Neural cell (in vitro differentiated cells): ENCODE data around the gene HECW1.

Experiments
- EP300 ChIP-seq: fragments of 450-650 bp; conservative IDR thresholded peaks from 2 replicates; pipeline ENCODE4 v1.6.1; 2014; ENCODE audit warnings: antibody characterized with exemption, mild to moderate bottlenecking, moderate library complexity; ENCODE audit not compliant: poor library complexity, severe bottlenecking
- EZH2 ChIP-seq: fragments of 200-600, 300-800 bp; shearing (Covaris generic), sonication (generic); IDR thresholded peaks from 2 replicates; pipeline ENCODE4 v1.6.1; 2014; ENCODE audit warnings: antibody characterized with exemption, low read length, borderline replicate concordance, mild to moderate bottlenecking; ENCODE audit not compliant: insufficient read depth, poor library complexity, severe bottlenecking
- POLR2AphosphoS5 ChIP-seq: IDR thresholded peaks from 2 replicates; pipeline ENCODE4 v1.6.1; 2012
- RAD21 ChIP-seq: fragments of 450-650 bp; conservative IDR thresholded peaks from 2 replicates; pipeline ENCODE4 v1.6.1; 2014; ENCODE audit warnings: antibody characterized with exemption, mild to moderate bottlenecking, moderate library complexity
- TAF1 ChIP-seq: IDR thresholded peaks from 2 replicates; pipeline ENCODE4 v1.6.1; 2012; ENCODE audit warnings: low read depth
- TF ChIP-seq, protein P1 (sequence below): fragments of 450-650 bp; IDR thresholded peaks from 2 replicates; pipeline ENCODE4 v1.5.1; 2014; ENCODE audit warnings: antibody characterized with exemption, mild to moderate bottlenecking, moderate library complexity; ENCODE audit not compliant: poor library complexity, severe bottlenecking
- TF ChIP-seq, protein P2 (sequence below): IDR thresholded peaks from 2 replicates; pipeline ENCODE4 v1.6.1; 2012; ENCODE audit warnings: borderline replicate concordance

DNA sequence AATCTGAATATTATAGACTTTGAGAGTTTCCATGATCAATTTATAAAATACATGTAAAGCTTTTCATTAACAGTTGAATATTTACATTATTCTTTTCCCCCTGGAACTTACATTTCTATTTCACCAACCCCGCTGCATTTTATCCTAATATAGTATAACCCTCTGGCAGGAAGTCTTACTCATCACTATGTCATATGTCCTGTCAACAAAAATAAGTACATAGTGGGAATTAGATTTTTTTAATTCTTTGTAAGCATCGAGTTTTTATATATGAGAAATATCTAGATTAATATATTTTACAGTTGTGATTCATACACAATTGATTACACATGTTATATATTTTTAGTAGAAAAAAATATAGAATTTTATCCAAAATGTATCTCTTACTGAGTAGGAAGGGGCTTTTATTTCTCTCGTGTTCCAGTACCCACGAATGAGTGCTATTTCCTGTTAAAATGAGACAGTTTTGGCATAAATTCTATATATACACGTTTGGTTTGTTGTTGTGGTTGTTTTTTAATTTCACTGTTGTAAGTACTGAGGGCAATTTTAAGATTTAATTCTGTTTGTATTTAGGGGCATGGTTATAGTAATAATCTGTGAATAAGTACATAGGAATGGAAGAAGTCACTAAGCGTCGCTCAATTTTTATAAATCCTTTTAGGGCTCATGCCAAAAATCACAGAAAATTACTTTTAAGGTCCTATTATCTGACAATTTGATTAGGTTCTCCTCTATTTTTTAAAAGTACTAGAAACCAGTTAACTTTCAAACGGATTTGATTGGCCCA, 87.1 kb downstream of the HECW1 start:
- TF ChIP-seq, protein P1, sequence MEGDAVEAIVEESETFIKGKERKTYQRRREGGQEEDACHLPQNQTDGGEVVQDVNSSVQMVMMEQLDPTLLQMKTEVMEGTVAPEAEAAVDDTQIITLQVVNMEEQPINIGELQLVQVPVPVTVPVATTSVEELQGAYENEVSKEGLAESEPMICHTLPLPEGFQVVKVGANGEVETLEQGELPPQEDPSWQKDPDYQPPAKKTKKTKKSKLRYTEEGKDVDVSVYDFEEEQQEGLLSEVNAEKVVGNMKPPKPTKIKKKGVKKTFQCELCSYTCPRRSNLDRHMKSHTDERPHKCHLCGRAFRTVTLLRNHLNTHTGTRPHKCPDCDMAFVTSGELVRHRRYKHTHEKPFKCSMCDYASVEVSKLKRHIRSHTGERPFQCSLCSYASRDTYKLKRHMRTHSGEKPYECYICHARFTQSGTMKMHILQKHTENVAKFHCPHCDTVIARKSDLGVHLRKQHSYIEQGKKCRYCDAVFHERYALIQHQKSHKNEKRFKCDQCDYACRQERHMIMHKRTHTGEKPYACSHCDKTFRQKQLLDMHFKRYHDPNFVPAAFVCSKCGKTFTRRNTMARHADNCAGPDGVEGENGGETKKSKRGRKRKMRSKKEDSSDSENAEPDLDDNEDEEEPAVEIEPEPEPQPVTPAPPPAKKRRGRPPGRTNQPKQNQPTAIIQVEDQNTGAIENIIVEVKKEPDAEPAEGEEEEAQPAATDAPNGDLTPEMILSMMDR, result no peak
- TF ChIP-seq, protein P2, sequence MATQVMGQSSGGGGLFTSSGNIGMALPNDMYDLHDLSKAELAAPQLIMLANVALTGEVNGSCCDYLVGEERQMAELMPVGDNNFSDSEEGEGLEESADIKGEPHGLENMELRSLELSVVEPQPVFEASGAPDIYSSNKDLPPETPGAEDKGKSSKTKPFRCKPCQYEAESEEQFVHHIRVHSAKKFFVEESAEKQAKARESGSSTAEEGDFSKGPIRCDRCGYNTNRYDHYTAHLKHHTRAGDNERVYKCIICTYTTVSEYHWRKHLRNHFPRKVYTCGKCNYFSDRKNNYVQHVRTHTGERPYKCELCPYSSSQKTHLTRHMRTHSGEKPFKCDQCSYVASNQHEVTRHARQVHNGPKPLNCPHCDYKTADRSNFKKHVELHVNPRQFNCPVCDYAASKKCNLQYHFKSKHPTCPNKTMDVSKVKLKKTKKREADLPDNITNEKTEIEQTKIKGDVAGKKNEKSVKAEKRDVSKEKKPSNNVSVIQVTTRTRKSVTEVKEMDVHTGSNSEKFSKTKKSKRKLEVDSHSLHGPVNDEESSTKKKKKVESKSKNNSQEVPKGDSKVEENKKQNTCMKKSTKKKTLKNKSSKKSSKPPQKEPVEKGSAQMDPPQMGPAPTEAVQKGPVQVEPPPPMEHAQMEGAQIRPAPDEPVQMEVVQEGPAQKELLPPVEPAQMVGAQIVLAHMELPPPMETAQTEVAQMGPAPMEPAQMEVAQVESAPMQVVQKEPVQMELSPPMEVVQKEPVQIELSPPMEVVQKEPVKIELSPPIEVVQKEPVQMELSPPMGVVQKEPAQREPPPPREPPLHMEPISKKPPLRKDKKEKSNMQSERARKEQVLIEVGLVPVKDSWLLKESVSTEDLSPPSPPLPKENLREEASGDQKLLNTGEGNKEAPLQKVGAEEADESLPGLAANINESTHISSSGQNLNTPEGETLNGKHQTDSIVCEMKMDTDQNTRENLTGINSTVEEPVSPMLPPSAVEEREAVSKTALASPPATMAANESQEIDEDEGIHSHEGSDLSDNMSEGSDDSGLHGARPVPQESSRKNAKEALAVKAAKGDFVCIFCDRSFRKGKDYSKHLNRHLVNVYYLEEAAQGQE, result no peak
- TF ChIP-seq EZH2 (no peak), RAD21 (no peak), POLR2AphosphoS5 (no peak), EP300 (no peak), TAF1 (no peak)
